Inferior parietal cortex (tissue), 1 donor: Measurements from ENCODE around the gene PROCA1.
A peak's percentile ranks its signal among the peaks of the same experiment; 100 is the strongest.

Experiments
- DNase-seq: peaks from one replicate; pipeline ENCODE4 v3.0.0-alpha.2; 2016; ENCODE audit errors: extremely low spot score

PROCA1 gene, protein sequence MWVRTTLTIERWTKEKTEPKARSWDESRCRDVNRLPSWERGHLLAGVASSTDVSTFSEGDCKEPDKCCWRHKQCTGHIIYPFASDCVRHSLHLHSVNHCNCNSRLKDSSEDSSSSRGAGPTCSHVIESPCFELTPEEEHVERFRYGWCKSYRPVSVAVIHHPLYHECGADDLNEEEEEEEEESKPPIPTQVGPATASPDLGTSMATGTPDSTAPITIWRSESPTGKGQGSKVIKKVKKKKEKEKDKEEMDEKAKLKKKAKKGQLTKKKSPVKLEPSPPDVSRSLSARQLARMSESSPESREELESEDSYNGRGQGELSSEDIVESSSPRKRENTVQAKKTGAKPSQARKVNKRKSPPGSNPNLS

DNA sequence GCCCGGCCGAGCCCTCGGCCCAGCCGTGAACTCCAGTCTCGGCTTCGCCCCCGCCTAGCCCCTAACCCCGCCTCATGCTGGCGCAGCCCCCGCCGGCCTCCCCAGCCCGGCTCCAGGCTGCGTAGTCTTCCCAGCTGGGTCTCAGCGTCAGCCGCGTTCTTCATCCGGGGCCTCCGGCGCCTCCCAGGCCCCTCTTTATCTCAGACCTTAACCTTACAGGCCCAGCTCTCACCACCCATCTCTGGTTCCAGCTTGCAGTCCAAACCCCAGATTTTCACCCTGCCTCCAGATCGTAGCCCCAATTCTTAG, at the start of gene PROCA1:
Gene PROCA1, minus strand, starts transcription at position 166 of the 309 bp plus-strand sequence. CDS start 228 bp downstream, outside the sequence.
- no peak for DNase-seq

DNA sequence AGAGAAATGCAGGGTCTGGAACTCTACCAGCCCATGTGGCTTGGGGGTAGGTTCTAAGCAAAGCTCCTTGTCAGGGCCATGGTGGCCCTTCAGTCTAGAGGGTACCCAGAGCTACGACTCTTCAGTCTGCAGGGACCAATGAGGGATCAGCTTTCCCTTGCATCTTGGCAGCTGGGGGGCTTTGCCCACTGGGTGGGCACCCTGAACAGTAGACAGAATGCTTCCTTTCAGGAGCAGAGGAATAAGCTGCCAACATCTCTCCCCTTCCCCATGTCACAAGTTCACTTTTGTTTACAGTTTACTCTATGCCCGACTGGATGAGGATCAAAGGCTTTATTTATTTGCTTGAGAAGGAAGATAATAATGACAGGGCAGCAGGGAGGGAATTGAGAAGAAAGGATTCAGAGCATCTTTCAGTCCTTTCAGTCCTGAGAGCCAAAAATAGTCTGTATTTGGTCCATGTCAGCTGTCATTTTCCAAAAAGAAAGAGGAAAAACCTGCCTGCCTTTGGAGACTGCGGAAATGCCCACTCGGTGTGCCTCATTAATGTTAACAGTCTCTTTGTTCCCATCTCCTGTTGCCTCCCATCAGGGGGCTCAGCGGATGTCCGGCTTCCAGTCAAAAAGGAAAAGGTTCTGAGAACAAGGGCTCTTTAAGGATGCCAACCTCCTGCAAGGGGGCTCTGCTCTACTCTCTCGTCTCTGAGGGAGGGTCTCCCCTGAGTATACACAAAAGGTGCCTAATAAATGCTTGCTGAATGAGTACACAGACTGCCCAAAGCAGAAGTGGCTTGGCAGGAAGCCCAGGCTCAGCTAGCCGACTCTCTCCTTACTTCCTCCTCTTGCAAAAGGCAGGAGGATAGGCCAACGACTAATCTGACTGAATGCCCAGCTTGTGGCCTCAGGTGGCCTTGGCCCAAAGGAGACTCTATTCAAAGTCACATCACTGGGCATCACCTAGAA, 49.2 kb upstream of the PROCA1 start:
- DNase-seq: no peak

DNA sequence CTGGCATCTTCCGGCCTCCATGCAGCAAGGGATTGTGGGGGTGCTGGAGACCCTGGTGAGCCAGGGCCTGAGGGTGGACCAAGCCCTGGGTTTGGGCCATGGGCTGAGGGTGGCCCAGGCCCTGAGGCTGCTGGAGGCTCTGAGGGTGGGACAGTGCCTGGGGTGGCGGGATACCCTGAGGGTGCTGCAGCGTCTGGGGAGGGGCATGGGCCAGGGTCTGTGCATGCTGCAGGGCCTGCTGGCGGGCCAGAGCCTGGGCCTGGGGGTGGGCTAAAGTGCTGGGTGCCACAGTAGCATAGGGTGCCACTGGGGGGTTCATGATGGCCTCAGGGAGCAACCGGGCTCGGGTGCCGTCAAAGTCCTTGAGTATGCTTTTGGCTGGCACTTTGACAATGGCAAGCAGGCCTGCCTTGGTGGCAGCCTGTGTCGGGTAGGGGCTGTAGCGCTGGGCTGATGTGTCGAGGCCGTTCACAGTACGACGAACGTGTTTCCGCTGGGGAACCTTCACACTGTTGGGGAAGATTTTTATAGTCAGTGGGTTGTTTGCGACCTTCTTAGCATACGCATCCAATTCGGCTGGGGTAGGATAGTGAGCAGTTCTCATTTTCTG, 47.7 kb upstream of the PROCA1 start:
- DNase-seq: no peak

DNA sequence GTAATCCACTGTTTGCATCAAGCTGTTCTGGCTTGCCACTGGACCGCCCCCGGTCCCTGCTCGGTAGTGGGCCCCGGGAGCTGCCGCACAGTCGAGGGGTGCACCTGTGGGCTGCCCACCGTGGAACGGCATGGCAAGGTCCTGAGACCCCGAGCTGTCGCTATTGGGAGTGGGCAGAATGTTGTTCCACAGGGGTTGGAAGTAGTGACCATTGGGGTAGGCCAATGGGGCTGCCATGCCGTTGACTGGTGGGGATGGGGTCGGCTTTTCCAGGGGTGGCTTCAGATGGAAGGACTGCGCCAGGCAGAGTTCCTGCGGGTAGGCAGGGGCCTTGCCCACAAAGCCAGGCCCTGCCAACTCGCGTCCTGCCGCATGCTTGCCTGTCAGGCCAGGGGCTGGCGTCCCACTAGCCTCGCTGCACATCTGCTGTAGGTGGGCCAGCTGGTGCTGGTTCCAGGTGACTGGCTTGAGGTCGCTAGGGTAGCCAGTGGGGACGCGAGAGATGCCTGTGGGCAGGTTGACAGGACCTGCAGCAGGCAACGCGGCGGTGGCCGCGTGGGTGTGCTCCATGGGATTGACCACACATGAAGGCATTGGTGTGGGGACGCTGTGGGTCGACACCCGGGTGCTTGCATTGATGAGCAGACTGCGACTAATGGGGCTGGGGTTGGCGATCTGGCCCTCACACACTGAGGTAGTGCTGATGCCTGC, 46.9 kb upstream of the PROCA1 start:
- no peak for DNase-seq

DNA sequence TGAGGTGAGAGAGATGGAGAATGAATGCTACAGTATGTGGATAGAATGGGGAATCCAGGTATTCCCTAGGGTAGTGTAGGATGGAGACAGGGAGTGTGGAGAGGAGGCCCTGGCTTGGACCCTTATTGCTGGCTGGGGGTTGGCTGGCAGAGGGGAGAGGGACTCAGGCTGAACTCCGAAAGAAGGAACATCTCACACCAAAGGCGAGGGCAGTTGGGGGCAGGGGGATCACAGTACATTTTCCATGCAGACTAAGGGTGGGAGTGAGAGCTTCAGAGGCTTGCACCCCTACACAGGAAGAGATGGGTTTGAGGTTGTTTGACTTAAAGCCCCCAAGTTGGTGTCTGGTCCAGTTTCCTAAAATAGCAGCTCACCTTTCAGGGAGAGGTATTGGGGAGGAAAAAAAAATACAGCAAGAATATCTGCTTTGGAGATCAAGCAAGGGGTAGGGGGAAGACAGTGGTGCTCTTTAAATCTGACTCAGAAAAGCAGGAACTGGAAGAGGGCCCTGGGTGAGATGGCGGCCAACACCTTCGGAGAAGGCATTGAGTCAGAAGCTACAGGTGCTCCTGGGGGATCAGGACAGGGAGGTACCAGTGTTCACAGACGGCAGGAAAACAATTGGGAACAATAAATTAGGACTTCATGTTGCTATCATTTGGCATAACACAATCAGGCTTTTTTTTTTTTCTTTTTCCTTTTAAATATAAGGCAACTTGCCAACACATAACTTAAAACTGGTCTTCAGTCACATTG, 44.5 kb upstream of the PROCA1 start:
- DNase-seq: no peak

DNA sequence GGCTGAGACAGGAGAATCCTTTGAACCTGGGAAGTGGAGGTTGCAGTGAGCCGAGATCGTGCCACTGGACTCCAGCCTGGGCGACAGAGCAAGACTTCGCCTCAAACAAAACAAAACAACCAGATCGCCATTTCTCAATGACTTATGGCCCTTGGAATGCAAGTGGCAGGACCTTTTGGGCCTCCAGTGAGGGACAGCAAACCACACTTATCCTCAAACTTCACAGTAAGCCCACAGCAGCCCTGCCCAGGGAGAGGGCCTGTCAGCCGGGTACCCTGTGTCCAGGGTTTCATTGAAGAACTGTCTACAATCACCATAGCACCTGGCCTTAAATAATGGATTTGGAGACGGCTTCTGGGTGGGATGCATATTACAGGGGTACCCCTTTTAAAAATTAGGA, 43.8 kb upstream of the PROCA1 start:
- DNase-seq: no peak

DNA sequence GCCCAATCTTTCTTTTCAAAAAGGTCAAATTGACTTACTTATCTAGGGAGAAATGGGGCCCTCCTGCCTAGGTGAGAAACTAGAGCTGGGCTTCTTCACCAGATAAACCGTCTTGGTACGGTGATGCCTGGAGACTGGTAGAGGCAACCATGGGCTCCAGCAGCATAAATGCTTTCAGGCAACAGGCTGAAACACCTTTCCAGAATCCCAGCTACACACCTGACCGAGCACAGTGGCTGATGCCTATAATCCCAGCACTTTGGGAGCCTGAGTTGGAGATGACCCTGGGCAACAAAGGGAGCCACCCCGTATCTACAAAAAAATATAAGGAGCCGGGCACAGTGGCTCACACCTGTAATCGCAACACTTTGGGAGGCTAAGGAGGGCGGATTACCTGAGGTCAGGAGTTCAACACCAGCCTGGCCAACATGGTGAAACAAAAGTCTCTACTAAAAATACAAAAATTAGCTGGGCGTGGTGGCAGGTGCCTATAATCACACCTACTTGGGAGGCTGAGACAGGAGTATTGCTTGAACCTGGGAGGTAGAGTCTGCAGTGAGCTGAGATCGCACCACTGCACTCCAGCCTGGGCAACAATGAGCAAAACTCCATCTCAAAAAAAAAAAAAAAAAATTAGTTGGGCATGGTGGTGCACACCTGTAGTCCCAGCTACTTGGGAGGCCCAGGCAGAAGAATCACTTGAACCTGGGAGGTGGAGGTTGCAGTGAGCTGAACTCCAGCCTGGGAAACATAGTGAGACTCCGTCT, 40.1 kb upstream of the PROCA1 start:
- no peak for DNase-seq

DNA sequence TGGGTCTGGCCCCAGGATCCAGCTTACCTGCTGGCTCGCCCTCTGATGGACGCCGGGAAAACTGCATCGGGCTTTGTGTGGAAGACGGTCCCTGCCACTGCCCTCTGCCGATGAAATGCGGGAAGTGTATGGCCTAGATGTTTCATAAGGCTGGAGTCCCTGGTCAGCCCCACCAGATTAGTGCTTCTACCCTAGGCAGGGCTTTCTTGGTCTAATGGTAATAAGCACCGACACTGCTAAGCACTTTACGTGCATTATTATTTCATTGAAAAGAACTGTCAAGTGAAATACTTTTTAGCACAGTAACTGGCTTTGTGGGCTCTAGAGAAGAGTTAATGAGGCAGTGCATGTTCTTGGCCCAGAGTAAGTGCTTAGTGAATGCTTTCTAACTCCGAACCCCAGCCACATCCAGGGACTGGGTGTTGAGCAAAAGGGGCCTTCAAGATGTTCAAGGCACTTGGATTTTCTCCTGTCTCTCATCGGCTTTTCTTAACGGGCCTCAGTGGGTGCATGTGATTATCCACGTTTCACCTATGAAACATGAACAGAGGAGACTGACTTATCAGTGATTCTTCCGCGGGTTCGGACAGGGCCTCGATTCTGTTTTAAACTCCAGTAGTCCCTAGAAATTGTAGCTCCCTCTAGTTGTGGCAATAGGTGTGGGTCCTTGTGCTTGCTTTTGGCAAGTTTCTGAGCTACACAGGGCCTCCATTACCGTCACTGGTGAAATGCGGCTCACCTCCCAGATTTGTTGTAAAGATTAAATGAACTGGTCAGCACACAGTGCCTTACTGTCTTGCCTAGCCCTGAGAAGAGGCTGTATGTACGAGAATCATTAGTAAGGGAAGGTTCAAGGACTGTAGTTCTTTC, 38.7 kb upstream of the PROCA1 start:
- DNase-seq: peak; percentile 96

DNA sequence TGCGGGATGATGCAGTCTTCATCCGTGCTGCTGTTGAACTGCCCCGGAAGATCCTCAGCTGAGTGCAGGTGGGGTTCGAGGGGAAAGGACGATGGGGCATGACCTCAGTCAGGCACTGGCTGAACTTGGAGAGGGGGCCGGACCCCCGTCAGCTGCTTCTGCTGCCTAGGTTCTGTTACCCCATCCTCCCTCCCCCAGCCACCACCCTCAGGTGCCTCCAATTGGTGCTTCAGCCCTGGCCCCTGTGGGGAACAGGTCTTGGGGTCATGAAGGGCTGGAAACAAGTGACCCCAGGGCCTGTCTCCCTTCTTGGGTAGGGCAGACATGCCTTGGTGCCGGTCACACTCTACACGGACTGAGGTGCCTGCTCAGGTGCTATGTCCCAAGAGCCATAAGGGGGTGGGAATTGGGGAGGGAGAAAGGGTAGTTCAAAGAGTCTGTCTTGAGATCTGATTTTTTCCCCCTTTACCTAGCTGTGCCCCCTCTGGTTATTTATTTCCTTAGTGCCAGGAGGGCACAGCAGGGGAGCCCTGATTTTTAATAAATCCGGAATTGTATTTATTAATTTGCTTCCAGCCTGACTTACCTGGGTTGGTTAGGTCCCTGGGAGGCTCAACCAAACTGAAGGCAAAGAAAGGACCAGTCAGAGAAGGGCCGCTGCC, 38.0 kb upstream of the PROCA1 start:
- DNase-seq: no peak

DNA sequence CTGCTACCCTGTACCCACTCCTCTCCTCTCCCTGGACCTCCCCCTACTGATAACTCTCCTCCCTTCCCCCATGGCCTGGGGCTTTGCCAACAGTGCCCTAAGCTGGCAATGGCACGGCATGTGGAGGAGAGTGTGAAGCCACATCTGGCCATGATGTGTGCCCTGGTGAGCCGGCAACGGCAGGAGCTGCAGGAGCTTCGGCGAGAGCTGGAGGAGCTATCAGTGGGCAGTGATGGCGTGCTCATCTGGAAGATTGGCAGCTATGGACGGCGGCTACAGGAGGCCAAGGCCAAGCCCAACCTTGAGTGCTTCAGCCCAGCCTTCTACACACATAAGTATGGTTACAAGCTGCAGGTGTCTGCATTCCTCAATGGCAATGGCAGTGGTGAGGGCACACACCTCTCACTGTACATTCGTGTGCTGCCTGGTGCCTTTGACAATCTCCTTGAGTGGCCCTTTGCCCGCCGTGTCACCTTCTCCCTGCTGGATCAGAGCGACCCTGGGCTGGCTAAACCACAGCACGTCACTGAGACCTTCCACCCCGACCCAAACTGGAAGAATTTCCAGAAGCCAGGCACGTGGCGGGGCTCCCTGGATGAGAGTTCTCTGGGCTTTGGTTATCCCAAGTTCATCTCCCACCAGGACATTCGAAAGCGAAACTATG, 37.3 kb upstream of the PROCA1 start:
- DNase-seq: no peak

DNA sequence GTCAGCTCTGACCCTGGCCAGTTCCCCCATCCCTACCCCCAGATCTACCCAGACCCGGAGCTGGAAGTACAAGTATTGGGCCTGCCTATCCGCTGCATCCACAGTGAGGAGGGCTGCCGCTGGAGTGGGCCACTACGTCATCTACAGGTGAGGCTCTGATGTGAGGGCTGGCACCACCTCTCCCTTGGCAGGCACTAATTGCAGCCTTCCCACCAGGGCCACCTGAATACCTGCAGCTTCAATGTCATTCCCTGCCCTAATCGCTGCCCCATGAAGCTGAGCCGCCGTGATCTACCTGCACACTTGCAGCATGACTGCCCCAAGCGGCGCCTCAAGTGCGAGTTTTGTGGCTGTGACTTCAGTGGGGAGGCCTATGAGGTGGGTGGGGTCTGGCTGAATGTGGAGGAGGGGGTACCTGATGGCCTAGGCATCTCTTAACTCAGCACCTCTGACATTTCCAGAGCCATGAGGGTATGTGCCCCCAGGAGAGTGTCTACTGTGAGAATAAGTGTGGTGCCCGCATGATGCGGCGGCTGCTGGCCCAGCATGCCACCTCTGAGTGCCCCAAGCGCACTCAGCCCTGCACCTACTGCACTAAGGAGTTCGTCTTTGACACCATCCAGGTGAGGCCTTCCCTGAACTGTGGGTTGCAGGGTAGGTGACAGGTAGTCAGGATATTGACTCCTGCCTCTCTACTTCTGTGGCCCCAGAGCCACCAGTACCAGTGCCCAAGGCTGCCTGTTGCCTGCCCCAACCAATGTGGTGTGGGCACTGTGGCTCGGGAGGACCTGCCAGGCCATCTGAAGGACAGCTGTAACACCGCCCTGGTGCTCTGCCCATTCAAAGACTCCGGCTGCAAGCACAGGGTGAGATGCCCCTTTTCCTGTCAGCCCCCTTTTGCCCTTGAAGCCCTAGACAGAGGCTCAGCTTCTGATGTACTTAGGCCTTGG, 36.4 kb upstream of the PROCA1 start:
- DNase-seq: no peak

DNA sequence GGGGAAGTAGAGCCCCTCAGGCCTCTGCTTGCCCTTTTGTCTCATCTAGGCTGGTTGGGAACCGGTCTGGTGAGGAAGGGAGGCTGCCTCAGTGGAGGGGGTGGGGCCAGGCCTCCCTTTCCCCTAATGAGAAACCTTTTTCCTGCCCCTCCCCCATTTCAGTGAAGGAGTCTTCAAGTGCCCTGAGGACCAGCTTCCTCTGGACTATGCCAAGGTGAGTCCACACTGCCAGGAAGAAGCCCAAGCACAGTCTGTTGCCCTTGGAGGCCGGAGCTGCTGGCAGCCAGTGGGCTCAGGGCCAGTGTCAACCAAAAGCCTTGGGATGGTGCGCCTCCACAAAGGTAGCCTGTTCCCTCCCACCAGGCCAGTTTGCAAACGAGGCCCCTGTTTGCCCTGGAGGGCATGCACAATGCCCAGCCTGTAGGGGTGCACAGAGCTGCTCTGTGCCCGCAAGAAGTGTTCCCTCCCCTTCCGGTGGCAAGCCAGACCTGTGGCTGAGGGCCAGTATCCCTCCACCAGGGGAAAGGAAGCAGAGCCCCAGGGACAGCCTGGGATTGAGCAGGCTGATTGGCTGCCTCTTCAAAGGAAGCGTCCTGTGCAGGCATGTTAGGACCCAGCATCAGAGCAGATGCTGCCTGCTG, 35.5 kb upstream of the PROCA1 start:
- DNase-seq: peak; percentile 62

DNA sequence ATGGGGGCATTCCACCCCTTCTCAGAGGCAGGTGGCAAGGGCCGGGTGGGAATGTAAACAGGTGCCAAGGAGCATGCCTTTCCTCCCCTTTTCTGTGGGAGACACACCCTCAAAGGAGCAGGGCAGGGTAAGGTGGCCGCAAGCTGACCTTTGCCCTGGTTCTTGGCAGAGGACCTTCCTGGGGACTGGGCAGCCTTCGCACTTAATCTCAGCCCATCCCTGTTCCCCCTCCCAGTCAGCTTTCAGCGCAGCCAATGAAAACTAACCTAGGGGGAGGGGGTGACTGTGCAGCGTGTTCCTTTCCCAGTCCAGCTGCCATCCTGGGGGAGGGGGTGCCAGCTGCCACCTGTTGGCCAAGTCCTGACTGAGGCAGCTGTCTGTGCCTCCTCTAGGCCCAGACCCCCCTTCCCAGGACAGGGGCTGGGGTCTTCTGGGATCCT, 34.9 kb upstream of the PROCA1 start:
- no peak for DNase-seq

DNA sequence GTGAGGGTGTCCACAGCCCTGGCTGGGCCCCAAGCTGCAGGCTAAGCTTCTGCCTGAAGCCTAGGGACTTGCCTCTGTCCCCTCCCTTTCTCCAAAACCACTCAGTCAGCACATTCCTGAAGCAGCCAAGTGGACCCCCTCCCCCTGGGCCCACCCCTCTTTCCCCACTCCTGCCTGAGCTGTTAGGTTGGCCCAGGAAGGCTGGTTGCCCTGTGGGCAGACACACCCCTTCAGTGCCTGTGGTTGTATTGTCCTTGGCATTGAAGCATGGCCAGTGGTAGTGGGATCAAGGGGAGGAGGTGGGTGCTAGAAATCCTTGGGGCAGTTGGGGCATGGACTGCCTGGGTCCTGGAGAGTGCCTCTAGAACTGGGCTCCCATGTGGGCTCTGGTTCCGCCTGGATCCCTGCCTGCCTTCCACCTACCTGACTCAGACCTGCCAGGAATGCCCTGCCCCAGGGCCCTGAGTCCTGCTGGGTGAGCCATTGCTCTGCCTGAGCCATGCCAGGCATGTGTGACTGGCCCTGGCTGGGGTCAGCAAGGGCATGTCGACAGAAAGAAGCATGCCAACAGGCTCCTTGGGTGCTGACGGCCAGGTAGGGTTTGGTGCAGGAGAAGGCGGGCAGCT, 34.2 kb upstream of the PROCA1 start:
- no peak for DNase-seq

DNA sequence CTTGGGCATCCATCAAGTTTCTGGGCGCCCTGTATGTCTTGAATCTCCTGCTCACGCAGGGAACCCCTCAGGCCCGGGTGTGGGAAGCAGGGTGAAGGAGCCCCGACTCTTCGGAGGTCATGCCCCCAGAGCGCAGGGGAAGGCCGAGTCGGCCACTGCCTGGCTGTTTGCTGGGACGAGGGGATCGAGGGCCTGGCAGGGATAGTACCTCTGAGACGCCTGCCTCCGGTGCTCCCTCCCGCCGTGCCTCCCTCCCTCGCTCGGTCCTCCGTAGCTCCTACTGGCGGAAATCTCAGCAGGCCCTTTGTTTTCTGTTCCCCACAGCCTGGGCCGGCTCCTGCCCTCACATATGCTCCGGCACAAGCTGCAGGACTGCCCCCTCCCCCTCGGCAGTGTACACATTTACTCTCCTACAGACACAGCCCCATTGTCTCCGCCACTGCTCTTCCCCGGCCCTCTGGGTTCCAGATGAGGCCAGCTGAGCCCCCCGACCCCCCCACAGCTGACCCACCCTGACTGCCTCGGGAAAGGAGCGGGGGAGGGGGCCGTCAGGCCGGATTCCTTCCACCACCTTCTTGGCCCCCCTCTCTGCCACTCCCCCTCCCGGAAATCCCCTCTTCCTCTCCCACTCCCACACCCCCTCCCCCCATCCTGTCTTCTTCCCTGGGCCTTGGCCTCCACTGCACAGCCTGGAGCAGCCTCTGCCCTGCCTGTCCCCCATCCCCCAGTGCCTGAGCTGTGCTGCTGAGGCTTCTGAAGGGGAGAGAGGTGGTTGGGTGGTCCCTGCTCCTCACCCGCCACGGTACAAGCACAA, 33.5 kb upstream of the PROCA1 start:
- peak; percentile 79 for DNase-seq
